Central memory CD8-positive, alpha-beta T cell (primary cell): Measurements from ENCODE around the gene ABCC10.

Experiments
- ATAC-seq: fragments of 150-1000 bp; cut with Tn5 transposase; replicated peaks from 2 replicates; pipeline ENCODE4 v1.10.0; 2022; ENCODE audit warnings: mild to moderate bottlenecking, moderate FRiP score, moderate number of reproducible peaks; ENCODE audit not compliant: poor library complexity, severe bottlenecking; ENCODE audit errors: extremely low read depth
- DNase-seq, 2 donors: peaks; one replicate each; pipeline ENCODE4 v3.0.0; 2021; ENCODE audit warnings: low spot score in 2 of 2
- H3K27ac Mint-ChIP-seq: one replicate; pipeline ENCODE4 v1.8.0; 2022; ENCODE audit warnings: low read depth, mild to moderate bottlenecking, moderate library complexity, mixed read lengths
- H3K27me3 Mint-ChIP-seq: one replicate; pipeline ENCODE4 v1.8.0; 2022; ENCODE audit warnings: mixed read lengths
- H3K36me3 Mint-ChIP-seq: one replicate; pipeline ENCODE4 v1.8.0; 2022; ENCODE audit warnings: mild to moderate bottlenecking, moderate library complexity, mixed read lengths; ENCODE audit not compliant: insufficient read depth
- H3K4me1 Mint-ChIP-seq: one replicate; pipeline ENCODE4 v1.8.0; 2022; ENCODE audit warnings: mixed read lengths
- H3K4me3 Mint-ChIP-seq: one replicate; pipeline ENCODE4 v1.8.0; 2022; ENCODE audit warnings: mild to moderate bottlenecking, moderate library complexity, mixed read lengths
- H3K9me3 Mint-ChIP-seq: one replicate; pipeline ENCODE4 v1.8.0; 2022; ENCODE audit warnings: mixed read lengths

ABCC10 gene

DNA sequence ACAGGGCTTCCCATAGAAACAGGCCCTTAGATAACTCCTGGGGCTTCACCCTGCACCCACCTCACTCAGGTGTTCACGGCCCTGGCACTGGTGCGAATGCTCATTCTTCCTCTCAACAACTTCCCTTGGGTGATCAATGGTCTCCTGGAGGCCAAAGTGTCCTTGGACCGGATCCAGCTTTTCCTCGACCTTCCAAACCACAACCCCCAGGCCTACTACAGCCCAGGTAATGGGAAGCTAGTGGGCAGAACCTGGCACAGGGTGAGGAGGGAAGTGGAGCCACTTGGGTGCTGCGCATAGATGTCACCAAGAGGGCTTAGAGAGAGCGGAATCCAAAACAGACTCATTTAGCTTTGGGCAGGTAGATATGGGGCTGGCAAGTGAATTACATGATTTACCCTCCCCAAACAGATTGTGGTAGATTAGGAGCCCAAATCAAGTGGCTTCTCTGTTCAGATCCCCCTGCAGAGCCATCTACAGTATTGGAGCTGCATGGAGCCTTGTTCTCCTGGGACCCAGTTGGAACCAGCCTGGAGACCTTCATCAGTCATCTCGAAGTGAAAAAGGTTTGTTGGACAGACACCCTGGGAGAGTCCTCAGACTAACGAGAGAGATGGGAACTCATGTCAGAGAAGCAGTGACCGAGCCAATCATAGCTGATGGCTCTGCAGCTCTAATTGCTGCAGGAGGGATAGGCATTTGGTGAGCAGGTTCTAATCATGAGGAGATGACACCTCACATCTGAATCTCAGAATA lies 8.5 kb downstream of the ABCC10 start:
- H3K9me3 Mint-ChIP-seq, result no peaks in the 10 kb centered on the region
- H3K27ac Mint-ChIP-seq, result no peak overlapping the region
- peaks cover 25% of the 10 kb centered on the region for H3K36me3 Mint-ChIP-seq
- DNase-seq, result no peak
- H3K4me1 Mint-ChIP-seq, result peaks cover 12% of the 10 kb centered on the region
- H3K27me3 Mint-ChIP-seq, result no peaks in the 10 kb centered on the region
- H3K4me3 Mint-ChIP-seq, result no peak overlapping the region
- no peak for ATAC-seq

DNA sequence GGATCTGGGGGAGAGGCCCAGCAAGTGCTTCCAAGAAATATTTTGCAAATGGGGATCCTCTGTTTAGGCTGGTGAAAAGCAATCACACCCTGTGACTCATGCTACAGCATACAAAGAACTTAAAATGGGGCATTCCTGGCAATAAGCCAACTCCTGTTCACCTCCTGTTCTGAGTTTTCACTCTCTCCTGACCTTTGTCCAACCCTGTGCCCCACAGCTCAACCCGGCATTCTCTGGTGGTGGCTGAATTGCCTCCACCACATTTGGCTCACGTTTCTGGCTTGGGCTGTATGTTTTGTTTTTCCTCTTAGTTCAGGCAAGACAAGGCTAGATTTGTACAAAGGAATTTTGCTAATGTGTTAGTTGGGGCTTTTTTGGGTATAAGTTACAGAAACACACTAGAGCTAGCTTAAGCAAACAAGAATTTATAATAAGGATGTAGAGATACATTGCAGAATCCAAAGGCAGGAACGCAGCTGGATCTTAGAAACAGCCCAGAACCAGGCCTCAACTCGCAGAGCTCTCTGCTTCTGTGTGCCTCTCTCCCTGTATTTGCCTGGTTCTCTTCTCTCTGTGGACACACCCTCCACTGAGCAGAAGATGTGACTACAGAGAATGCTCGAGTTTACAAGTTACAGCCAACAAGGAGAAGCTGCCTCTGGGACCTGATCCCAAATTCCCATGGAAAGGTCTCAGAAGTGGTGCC lies 9.4 kb downstream of the ABCC10 start:
- H3K9me3 Mint-ChIP-seq, result no peaks in the 10 kb centered on the region
- DNase-seq (no peak), ATAC-seq (no peak)
- H3K4me1 Mint-ChIP-seq, result peaks cover 10% of the 10 kb centered on the region
- no peak overlapping the region for H3K4me3 Mint-ChIP-seq
- H3K27ac Mint-ChIP-seq, result no peak overlapping the region
- H3K27me3 Mint-ChIP-seq, result no peaks in the 10 kb centered on the region
- H3K36me3 Mint-ChIP-seq, result peaks cover 28% of the 10 kb centered on the region

DNA sequence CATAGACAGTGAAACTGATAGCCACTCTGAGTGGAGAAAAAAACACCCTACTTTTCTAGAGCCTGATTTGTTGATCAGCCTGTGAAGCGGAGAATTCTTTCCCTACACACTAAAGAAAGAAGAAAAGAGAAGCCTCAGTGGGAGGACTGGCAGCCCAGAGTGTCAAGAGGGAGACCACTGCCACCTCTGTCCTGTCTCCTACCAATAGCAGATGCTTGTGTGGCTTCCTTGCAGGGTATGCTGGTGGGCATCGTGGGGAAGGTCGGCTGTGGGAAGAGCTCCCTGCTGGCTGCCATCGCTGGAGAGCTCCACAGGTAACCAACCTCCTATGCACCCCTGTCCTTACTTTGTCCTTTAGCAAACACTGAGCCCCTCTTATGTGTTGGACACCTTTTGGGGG lies 10.4 kb downstream of the ABCC10 start:
- H3K9me3 Mint-ChIP-seq, result no peaks in the 10 kb centered on the region
- ATAC-seq (no peak), DNase-seq (no peak)
- H3K36me3 Mint-ChIP-seq, result peaks cover 32% of the 10 kb centered on the region
- no peaks in the 10 kb centered on the region for H3K27me3 Mint-ChIP-seq
- no peak overlapping the region for H3K4me3 Mint-ChIP-seq
- peaks cover 4% of the 10 kb centered on the region for H3K4me1 Mint-ChIP-seq
- no peak overlapping the region for H3K27ac Mint-ChIP-seq

DNA sequence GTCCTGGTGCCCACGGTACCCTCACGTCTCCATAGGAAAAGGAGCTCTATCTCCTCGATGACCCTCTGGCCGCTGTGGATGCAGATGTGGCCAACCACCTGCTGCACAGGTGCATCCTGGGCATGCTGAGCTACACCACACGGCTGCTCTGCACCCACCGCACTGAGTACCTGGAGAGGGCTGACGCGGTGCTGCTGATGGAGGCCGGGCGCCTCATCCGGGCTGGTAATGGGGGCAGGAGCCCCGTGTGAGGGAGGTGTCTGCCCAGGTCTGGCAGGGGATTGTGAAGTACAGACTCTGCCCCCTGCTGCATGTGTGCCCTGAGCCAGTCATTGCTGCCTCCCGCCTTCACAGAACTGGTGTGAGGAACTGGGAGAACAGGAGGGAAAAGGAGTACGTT lies 15.6 kb downstream of the ABCC10 start:
- H3K4me1 Mint-ChIP-seq, result no peaks in the 10 kb centered on the region
- no peak for DNase-seq
- H3K9me3 Mint-ChIP-seq, result no peaks in the 10 kb centered on the region
- H3K27me3 Mint-ChIP-seq, result no peaks in the 10 kb centered on the region
- peak overlapping the region; percentile 32 for H3K27ac Mint-ChIP-seq
- no peak for ATAC-seq
- H3K36me3 Mint-ChIP-seq, result peaks cover 37% of the 10 kb centered on the region
- no peak overlapping the region for H3K4me3 Mint-ChIP-seq

DNA sequence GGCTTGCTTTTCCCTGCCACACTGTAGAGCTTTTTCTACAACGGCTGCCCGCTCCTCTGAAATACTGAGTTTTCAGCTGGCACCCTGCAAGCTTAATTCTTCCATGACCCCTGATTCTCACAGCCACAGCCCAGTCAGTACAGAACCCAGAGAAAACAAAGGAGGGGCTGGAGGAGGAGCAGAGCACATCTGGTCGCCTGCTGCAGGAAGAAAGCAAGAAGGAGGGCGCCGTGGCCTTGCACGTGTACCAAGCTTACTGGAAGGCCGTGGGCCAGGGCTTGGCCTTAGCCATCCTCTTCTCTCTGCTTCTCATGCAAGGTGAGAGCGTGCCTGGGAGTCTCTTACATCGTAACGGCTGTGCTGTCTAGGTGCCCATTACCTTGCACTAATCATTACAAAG lies 16.7 kb downstream of the ABCC10 start:
- Mint-ChIP-seq H3K4me1 (no peaks in the 10 kb centered on the region), H3K36me3 (peaks cover 42% of the 10 kb centered on the region), H3K27me3 (no peaks in the 10 kb centered on the region), H3K4me3 (no peak overlapping the region), H3K27ac (no peak overlapping the region), H3K9me3 (no peaks in the 10 kb centered on the region)
- ATAC-seq, result no peak
- DNase-seq, result no peak

DNA sequence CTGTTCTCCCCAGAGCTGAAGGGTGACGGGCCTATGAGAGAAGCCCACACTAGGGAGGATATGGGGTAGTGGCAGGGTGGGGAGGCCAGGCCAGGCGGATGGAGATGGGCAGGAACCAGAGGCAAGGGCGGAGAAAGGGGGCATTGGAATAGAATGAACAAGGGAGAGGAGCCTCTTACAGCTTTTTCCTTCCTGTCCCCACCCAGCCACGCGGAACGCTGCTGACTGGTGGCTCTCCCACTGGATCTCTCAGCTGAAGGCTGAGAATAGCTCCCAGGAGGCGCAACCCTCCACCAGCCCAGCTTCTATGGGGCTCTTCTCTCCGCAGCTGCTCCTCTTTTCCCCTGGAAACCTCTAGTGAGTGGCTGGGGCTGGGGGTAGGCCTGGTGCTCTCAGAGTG lies 17.2 kb downstream of the ABCC10 start:
- H3K36me3 Mint-ChIP-seq, result peaks cover 45% of the 10 kb centered on the region
- ATAC-seq, result no peak
- H3K4me1 Mint-ChIP-seq, result no peaks in the 10 kb centered on the region
- H3K27me3 Mint-ChIP-seq, result no peaks in the 10 kb centered on the region
- no peak overlapping the region for H3K4me3 Mint-ChIP-seq
- H3K9me3 Mint-ChIP-seq, result no peaks in the 10 kb centered on the region
- H3K27ac Mint-ChIP-seq, result no peak overlapping the region
- DNase-seq, result no peak

DNA sequence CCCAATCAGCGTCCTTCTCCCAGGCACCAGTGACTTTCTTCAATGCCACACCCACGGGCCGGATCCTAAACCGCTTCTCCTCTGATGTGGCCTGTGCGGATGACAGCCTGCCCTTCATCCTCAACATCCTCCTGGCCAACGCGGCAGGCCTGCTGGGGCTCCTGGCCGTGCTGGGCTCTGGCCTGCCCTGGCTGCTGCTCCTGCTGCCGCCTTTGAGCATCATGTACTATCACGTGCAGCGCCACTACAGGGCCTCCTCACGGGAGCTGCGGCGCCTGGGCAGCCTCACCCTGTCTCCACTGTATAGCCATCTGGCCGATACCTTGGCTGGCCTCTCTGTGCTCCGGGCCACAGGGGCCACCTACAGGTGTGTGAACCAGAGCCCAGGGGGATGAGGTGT lies 18.2 kb downstream of the ABCC10 start:
- Mint-ChIP-seq H3K36me3 (peaks cover 43% of the 10 kb centered on the region), H3K9me3 (no peaks in the 10 kb centered on the region), H3K27me3 (no peaks in the 10 kb centered on the region), H3K4me3 (no peak overlapping the region), H3K27ac (no peak overlapping the region), H3K4me1 (no peaks in the 10 kb centered on the region)
- DNase-seq (no peak), ATAC-seq (no peak)

DNA sequence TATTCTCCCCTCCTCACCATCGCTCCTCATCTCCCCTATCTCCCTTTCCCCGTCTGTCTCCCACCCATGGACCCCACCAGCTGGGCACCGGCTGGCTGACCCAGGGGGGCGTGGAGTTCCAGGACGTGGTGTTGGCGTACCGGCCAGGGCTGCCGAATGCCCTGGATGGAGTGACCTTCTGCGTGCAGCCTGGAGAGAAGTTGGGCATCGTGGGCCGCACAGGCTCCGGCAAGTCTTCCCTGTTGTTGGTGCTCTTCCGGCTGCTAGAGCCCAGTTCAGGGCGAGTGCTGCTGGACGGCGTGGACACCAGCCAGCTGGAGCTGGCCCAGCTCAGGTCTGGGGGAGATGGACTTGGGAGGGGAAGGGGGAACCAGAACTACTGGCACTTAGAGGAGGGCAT lies 20.3 kb downstream of the ABCC10 start:
- peaks cover 37% of the 10 kb centered on the region for H3K36me3 Mint-ChIP-seq
- ATAC-seq (no peak), DNase-seq (no peak)
- H3K27me3 Mint-ChIP-seq, result no peaks in the 10 kb centered on the region
- H3K27ac Mint-ChIP-seq, result no peak overlapping the region
- H3K4me3 Mint-ChIP-seq, result no peak overlapping the region
- no peaks in the 10 kb centered on the region for H3K9me3 Mint-ChIP-seq
- no peaks in the 10 kb centered on the region for H3K4me1 Mint-ChIP-seq

DNA sequence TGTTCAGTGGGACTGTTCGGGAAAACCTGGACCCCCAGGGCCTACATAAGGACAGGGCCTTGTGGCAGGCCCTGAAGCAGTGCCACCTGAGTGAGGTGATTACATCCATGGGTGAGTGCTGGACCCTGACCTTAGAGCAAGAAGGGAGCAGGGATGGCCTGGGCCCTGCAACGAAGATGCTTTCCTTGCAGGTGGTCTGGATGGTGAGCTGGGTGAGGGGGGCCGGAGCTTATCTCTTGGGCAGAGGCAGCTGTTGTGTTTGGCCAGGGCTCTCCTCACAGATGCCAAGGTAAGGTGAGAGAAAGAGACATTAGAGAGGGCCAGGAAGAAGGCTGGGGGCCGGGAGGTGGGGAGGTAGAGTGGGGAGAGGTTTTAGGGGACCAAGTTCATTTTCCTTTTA lies 21.6 kb downstream of the ABCC10 start:
- Mint-ChIP-seq H3K4me1 (no peaks in the 10 kb centered on the region), H3K36me3 (peaks cover 30% of the 10 kb centered on the region), H3K9me3 (no peaks in the 10 kb centered on the region), H3K27me3 (no peaks in the 10 kb centered on the region), H3K27ac (no peak overlapping the region), H3K4me3 (no peak overlapping the region)
- no peak for DNase-seq
- no peak for ATAC-seq

DNA sequence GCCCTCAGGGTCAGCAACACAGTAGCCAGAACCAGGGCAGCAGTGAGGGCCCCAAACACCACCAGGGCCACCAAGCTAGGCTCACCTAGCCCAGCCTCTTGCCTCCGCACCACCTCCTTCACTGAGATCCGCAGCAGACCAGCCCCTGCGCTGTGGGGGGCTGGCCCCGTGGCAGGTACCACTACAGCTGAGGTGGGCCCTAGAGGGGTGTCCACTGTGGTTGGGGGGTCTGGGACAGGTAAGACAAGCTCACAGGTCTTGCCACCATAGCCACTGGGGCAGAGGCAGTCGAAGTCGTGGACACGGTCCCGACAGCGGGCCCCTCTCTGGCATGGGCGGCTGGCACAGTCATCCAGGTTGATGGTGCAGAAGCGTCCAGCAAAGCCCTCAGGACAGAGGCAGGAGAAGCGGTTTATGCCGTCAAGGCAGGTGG lies 23.4 kb downstream of the ABCC10 start:
- ATAC-seq (no peak), DNase-seq (no peak)
- Mint-ChIP-seq H3K4me1 (peaks cover 14% of the 10 kb centered on the region), H3K4me3 (no peak overlapping the region), H3K27me3 (no peaks in the 10 kb centered on the region), H3K9me3 (no peaks in the 10 kb centered on the region), H3K36me3 (peaks cover 28% of the 10 kb centered on the region), H3K27ac (no peak overlapping the region)

DNA sequence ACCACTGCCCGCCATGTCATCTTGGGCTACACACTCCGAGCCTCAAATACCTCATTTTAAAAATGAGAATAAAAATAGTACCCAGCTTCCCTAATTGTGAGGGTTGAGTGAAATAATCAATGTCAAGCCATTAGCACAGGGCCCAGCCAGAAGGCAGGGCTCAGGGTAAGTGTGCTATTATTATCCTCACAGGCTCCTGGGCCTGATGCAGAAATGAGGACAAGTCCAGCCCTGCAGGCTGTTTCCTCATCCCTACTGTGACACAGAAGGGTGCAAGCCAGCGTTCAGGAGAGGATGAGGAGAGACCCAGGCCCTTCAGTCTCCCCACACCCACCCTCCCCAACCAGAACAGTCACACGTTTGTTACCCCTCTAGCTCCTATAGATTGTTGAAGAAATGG lies 24.0 kb downstream of the ABCC10 start:
- Mint-ChIP-seq H3K4me3 (no peak overlapping the region), H3K27ac (no peak overlapping the region), H3K27me3 (no peaks in the 10 kb centered on the region), H3K4me1 (peaks cover 19% of the 10 kb centered on the region), H3K9me3 (no peaks in the 10 kb centered on the region), H3K36me3 (peaks cover 26% of the 10 kb centered on the region)
- no peak for ATAC-seq
- DNase-seq, result no peak

DNA sequence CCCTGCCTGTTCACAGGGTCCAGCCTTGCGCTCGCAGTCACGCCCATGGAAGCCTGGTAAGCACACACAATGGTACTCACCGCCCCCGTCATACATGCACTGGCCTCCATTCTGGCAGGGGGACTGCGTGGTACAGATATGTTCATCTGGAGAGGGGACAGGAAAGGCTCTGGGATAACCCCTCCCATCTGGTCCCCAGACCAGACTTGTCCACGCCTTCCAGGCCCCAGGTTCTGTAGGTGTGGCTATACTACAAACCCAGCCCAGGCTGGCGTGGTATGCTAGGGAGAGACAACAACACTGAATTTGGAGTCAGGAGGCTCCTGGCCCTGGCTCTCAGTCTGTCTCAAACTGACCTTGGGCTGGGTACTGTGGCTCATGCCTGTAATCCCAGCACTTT lies 24.6 kb downstream of the ABCC10 start:
- no peak for ATAC-seq
- Mint-ChIP-seq H3K4me1 (peaks cover 23% of the 10 kb centered on the region), H3K27me3 (peaks cover 5% of the 10 kb centered on the region), H3K36me3 (peaks cover 26% of the 10 kb centered on the region), H3K4me3 (no peak overlapping the region), H3K27ac (no peak overlapping the region), H3K9me3 (no peaks in the 10 kb centered on the region)
- no peak for DNase-seq

DNA sequence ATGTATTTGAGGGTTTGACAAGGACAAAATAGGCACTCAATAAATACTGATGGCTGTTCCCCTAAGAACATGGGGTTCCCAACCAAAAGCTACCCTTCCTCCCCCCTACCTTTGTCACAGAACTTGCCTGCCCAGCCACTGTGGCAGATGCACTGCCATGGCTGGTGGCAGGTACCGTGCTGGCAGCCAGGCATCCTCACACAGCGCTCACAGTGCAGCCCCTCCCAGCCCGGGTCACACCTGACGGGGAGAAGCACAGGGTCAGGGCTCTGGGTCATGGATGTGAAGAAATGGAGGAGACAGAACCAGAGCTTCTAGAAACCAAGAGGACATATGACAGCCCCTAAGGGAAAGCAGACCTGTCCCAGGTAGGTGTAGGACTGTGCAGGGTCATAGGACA lies 25.6 kb downstream of the ABCC10 start:
- H3K4me3 Mint-ChIP-seq, result no peak overlapping the region
- H3K4me1 Mint-ChIP-seq, result peaks cover 24% of the 10 kb centered on the region
- H3K27me3 Mint-ChIP-seq, result peaks cover 8% of the 10 kb centered on the region
- no peaks in the 10 kb centered on the region for H3K9me3 Mint-ChIP-seq
- DNase-seq, result no peak
- no peak overlapping the region for H3K27ac Mint-ChIP-seq
- peaks cover 21% of the 10 kb centered on the region for H3K36me3 Mint-ChIP-seq
- ATAC-seq, result no peak
